CD14-positive monocyte (primary cell): ENCODE results near the gene B3GNT9. TPM values are rescaled to one million over a fixed set of nuclear protein-coding genes. Genes with fewer than 3 reads are reported as not detected.

Experiments
- DNase-seq, 3 donors: peaks; one replicate each; pipeline ENCODE4 v3.0.0-alpha.2; 2011 to 2022
- H2AFZ ChIP-seq: 2 replicates; pipeline ENCODE4 v1.6.0; 2012; ENCODE audit warnings: mild to moderate bottlenecking, low read depth, low read length, inconsistent platforms; ENCODE audit not compliant: insufficient read depth, poor library complexity, severe bottlenecking
- H3K27ac ChIP-seq, 2 donors: 1 replicate in 1 of 2; 2 replicates in 1 of 2; pipeline ENCODE4 v1.5.1; 2012 to 2013; ENCODE audit warnings: low read length in 2 of 2, control low read depth in 1 of 2, inconsistent platforms in 1 of 2, low read depth in 1 of 2, mild to moderate bottlenecking in 1 of 2
- H3K27me3 ChIP-seq, 2 donors: one replicate each; pipeline versions ENCODE4 v1.6.0 to v1.6.1; 2011 to 2013; ENCODE audit warnings: low read length in 2 of 2; ENCODE audit not compliant: control insufficient read depth in 2 of 2, insufficient read depth in 2 of 2
- H3K36me3 ChIP-seq, 2 donors: replicated peaks in 1 of 2; 1 replicate in 1 of 2; 2 replicates in 1 of 2; pipeline versions ENCODE4 v1.5.1 to v1.6.1; 2012 to 2013; ENCODE audit warnings: low read length in 2 of 2, control low read depth in 1 of 2, inconsistent platforms in 1 of 2, mild to moderate bottlenecking in 1 of 2; ENCODE audit not compliant: insufficient read depth in 2 of 2, control insufficient read depth in 1 of 2
- H3K4me1 ChIP-seq, 2 donors: 1 replicate in 1 of 2; 2 replicates in 1 of 2; pipeline versions ENCODE4 v1.5.1 to v1.6.1; 2012 to 2013; ENCODE audit warnings: low read length in 2 of 2, control low read depth in 1 of 2, inconsistent platforms in 1 of 2, mild to moderate bottlenecking in 1 of 2, moderate library complexity in 1 of 2; ENCODE audit not compliant: insufficient read depth in 2 of 2, control insufficient read depth in 1 of 2
- H3K4me2 ChIP-seq: replicated peaks from 2 replicates; pipeline ENCODE3; 2012; ENCODE audit warnings: low read length, moderate library complexity, mild to moderate bottlenecking; ENCODE audit not compliant: poor library complexity, severe bottlenecking; ENCODE audit errors: extremely low read depth
- H3K4me3 ChIP-seq, 3 experiments: fragments of 200-600 bp in 1 of 3; sonication (generic) in 1 of 3; replicated peaks in 1 of 3; 1 replicate in 2 of 3; 2 replicates in 1 of 3; pipeline ENCODE4 v1.5.1; 2011 to 2013; ENCODE audit warnings: low read length in 3 of 3, mild to moderate bottlenecking in 3 of 3, control low read depth in 2 of 3, low read depth in 2 of 3, inconsistent platforms in 1 of 3, moderate library complexity in 1 of 3
- H3K79me2 ChIP-seq: 2 replicates; pipeline ENCODE4 v1.6.0; 2012; ENCODE audit warnings: mild to moderate bottlenecking, control low read depth, inconsistent platforms, low read length, moderate library complexity; ENCODE audit not compliant: insufficient read depth
- H3K9ac ChIP-seq: 2 replicates; pipeline ENCODE4 v1.6.0; 2017; ENCODE audit warnings: low read length, mild to moderate bottlenecking; ENCODE audit not compliant: insufficient read depth, poor library complexity, severe bottlenecking
- H3K9me3 ChIP-seq, 2 donors: replicated peaks in 1 of 2; 1 replicate in 1 of 2; 2 replicates in 1 of 2; pipeline versions ENCODE4 v1.5.1 to v1.6.1; 2012 to 2013; ENCODE audit warnings: low read length in 2 of 2, control low read depth in 1 of 2; ENCODE audit not compliant: control insufficient read depth in 1 of 2, insufficient read depth in 1 of 2
- H4K20me1 ChIP-seq: 2 replicates; pipeline ENCODE4 v1.6.0; 2012; ENCODE audit warnings: mild to moderate bottlenecking, low read length, control low read depth, moderate library complexity; ENCODE audit not compliant: insufficient read depth
- H3K27ac Mint-ChIP-seq, 7 donors: one replicate each; pipeline ENCODE4 v1.8.0; 2020; ENCODE audit warnings: mild to moderate bottlenecking in 7 of 7, mixed read lengths in 7 of 7, moderate library complexity in 6 of 7, inconsistent platforms in 2 of 7
- H3K27me3 Mint-ChIP-seq, 3 donors: one replicate each; pipeline ENCODE4 v1.8.0; 2021 to 2022; ENCODE audit warnings: low read depth in 3 of 3, mild to moderate bottlenecking in 3 of 3, mixed read lengths in 3 of 3, moderate library complexity in 3 of 3, inconsistent platforms in 1 of 3
- H3K36me3 Mint-ChIP-seq, 2 donors: one replicate each; pipeline ENCODE4 v1.8.0; 2020; ENCODE audit warnings: mixed read lengths in 2 of 2, inconsistent platforms in 1 of 2, mild to moderate bottlenecking in 1 of 2
- H3K4me1 Mint-ChIP-seq: one replicate; pipeline ENCODE4 v1.8.0; 2020; ENCODE audit warnings: mild to moderate bottlenecking, mixed read lengths
- H3K4me3 Mint-ChIP-seq, 2 donors: one replicate each; pipeline ENCODE4 v1.8.0; 2020; ENCODE audit warnings: mild to moderate bottlenecking in 2 of 2, mixed read lengths in 2 of 2, moderate library complexity in 1 of 2
- H3K9me3 Mint-ChIP-seq, 7 donors: one replicate each; pipeline ENCODE4 v1.8.0; 2020 to 2022; ENCODE audit warnings: mixed read lengths in 7 of 7, mild to moderate bottlenecking in 6 of 7, moderate library complexity in 6 of 7, inconsistent platforms in 2 of 7
- CTCF ChIP-seq: fragments of 200-600 bp; IDR thresholded peaks from one replicate; pipeline ENCODE4 v1.8.0; 2022; ENCODE audit warnings: antibody characterized with exemption, mild to moderate bottlenecking
- WGBS: methylation state at CpG from one replicate; pipeline ENCODE4 v1.1.5; 2013; ENCODE audit warnings: missing lambda C conversion rate; ENCODE audit not compliant: insufficient coverage; 5-methylcytosine and 5-hydroxymethylcytosine counted together
- intact Hi-C, 2 donors: fragments of 100-400 bp; cut with micrococcal nuclease; formaldehyde crosslinking; loops; one replicate each; pipeline versions ENCODE4 v1.15.0 to v1.15.1; 2023
- polyA plus RNA-seq, 3 donors: library from polyadenylated mRNA; depleted of rRNA in 1 of 3; unstranded in 2 of 3; stranded (reverse) in 1 of 3; fragments of 300-500 nt in 2 of 3; fragments of >200 nt in 1 of 3; fragmentation: Illumina TruSeq in 2 of 3; gene quantifications; 1 replicate in 2 of 3; 2 replicates in 1 of 3; pipeline ENCODE4 v1.2.3, GENCODE V29; 2012 to 2021

B3GNT9 gene
- polyA plus RNA-seq, 3 donors, result 0.10 to 0.67 (median 0.20) TPM

GRCh38 chr16:67137605-67138004, 13.2 kb downstream of the B3GNT9 start:
- no peak overlapping the region for H3K4me3 ChIP-seq
- no peak for DNase-seq
- Mint-ChIP-seq H3K27me3 (peaks cover 0 to 2% (median 0%) of the 10 kb centered on the region in 3 donors), H3K36me3 (peaks cover 87 to 100% of the 10 kb centered on the region in 2 donors), H3K27ac (no peak overlapping the region), H3K9me3 (peaks cover 0 to 1% (median 0%) of the 10 kb centered on the region in 7 donors), H3K4me1 (no peaks in the 10 kb centered on the region), H3K4me3 (no peak overlapping the region)
- H4K20me1 ChIP-seq, result peaks cover 55% of the 10 kb centered on the region
- peaks cover 92 to 100% of the 10 kb centered on the region in 2 donors for H3K36me3 ChIP-seq
- intact Hi-C loops, result loop anchor here in 1 of 2 donors (10.0 kb wide), 1 partner anchor 53 kb away; no protein-coding TSS in a partner anchor
- no peak for TF ChIP-seq CTCF
- no peak overlapping the region for H3K27ac ChIP-seq
- H3K4me2 ChIP-seq, result no peak overlapping the region
- H3K9ac ChIP-seq, result no peak overlapping the region
- 50% methylated on average over 2 of the region's 3 CpGs for WGBS
- H3K4me1 ChIP-seq, result no peaks in the 10 kb centered on the region
- H2AFZ ChIP-seq, result no peak overlapping the region
- H3K79me2 ChIP-seq, result no peaks in the 10 kb centered on the region
- H3K27me3 ChIP-seq, result no peaks in the 10 kb centered on the region
- H3K9me3 ChIP-seq, result no peaks in the 10 kb centered on the region

GRCh38 chr16:67129422-67129821, 21.4 kb downstream of the B3GNT9 start:
- 100% methylated on average over 2 of the region's 3 CpGs for WGBS
- H3K9me3 ChIP-seq, result no peaks in the 10 kb centered on the region
- no peak overlapping the region for H3K4me3 Mint-ChIP-seq
- intact Hi-C loops, result no loop called here
- H2AFZ ChIP-seq, result no peak overlapping the region
- no peaks in the 10 kb centered on the region for H3K4me1 Mint-ChIP-seq
- no peak for DNase-seq
- no peak for TF ChIP-seq CTCF
- peaks cover 3% of the 10 kb centered on the region for H3K79me2 ChIP-seq
- H3K27me3 ChIP-seq, result no peaks in the 10 kb centered on the region
- no peak overlapping the region for H3K27ac ChIP-seq
- no peaks in the 10 kb centered on the region for H3K4me1 ChIP-seq
- peaks cover 88% of the 10 kb centered on the region for H4K20me1 ChIP-seq
- peaks cover 0 to 2% (median 0%) of the 10 kb centered on the region in 7 donors for H3K9me3 Mint-ChIP-seq
- peaks cover 0 to 2% (median 2%) of the 10 kb centered on the region in 3 donors for H3K27me3 Mint-ChIP-seq
- H3K4me2 ChIP-seq, result no peak overlapping the region
- no peak overlapping the region for H3K27ac Mint-ChIP-seq
- peaks cover 84 to 99% of the 10 kb centered on the region in 2 donors for H3K36me3 ChIP-seq
- no peak overlapping the region for H3K4me3 ChIP-seq
- no peak overlapping the region for H3K9ac ChIP-seq
- peaks cover 75 to 96% of the 10 kb centered on the region in 2 donors for H3K36me3 Mint-ChIP-seq
